ENCODE measurements around the gene SLC15A1.

The SLC15A1 gene

DNA sequence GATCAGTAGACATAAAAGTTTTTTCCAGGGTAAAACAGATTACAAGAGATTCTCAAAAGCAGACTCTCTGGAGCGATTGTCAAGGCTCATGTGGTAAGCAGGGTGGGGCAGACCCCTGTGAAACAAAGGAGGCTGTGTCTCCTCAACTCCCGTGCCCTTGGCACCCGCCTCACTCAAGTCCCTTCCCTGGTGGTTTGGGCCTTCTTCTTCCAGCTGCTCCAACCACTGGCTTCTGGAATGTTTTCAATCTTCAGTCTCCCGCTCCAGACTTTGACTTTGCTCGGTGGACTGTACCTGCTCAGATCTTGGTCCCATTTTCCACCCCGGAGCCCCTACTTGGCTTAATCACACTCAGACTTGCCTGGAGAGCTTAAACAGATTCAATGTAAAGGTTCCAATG, 100.7 kb downstream of the SLC15A1 start:
- H4K20me1 ChIP-seq (ENCODE audit: insufficient read depth), result no peaks in the 10 kb centered on the region
- no peak overlapping the region for H3K27ac ChIP-seq
- TF ChIP-seq, protein P1, sequence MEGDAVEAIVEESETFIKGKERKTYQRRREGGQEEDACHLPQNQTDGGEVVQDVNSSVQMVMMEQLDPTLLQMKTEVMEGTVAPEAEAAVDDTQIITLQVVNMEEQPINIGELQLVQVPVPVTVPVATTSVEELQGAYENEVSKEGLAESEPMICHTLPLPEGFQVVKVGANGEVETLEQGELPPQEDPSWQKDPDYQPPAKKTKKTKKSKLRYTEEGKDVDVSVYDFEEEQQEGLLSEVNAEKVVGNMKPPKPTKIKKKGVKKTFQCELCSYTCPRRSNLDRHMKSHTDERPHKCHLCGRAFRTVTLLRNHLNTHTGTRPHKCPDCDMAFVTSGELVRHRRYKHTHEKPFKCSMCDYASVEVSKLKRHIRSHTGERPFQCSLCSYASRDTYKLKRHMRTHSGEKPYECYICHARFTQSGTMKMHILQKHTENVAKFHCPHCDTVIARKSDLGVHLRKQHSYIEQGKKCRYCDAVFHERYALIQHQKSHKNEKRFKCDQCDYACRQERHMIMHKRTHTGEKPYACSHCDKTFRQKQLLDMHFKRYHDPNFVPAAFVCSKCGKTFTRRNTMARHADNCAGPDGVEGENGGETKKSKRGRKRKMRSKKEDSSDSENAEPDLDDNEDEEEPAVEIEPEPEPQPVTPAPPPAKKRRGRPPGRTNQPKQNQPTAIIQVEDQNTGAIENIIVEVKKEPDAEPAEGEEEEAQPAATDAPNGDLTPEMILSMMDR (conservative IDR thresholded peaks at IDR 0.05; ENCODE audit: low read depth, low read length), result no peak
- no peak overlapping the region for H3K4me3 ChIP-seq (IDR thresholded peaks at IDR 0.05; ENCODE audit: insufficient read depth, low read depth, low read length)
- no peak overlapping the region for H3K4me2 ChIP-seq
- H3K9ac ChIP-seq, result no peak overlapping the region
- H2AFZ ChIP-seq (ENCODE audit: low read depth), result no peak overlapping the region
- H3K36me3 ChIP-seq (ENCODE audit: insufficient read depth), result no peaks in the 10 kb centered on the region
- no peaks in the 10 kb centered on the region for H3K4me1 ChIP-seq (ENCODE audit: low read depth, poor library complexity, severe bottlenecking)
- no peaks in the 10 kb centered on the region for H3K79me2 ChIP-seq (ENCODE audit: insufficient read depth, low read depth)
- no peaks in the 10 kb centered on the region for H3K27me3 ChIP-seq (ENCODE audit: insufficient read depth, low read depth)

GRCh38 chr13:98650396-98651107, 101.9 kb downstream of the SLC15A1 start:
- H4K20me1 ChIP-seq (ENCODE audit: insufficient read depth), result no peaks in the 10 kb centered on the region
- TF ChIP-seq, protein P1 (conservative IDR thresholded peaks at IDR 0.05; ENCODE audit: low read depth, low read length), result no peak
- no peak overlapping the region for H2AFZ ChIP-seq (ENCODE audit: low read depth)
- no peak overlapping the region for H3K27ac ChIP-seq
- H3K4me1 ChIP-seq (ENCODE audit: low read depth, poor library complexity, severe bottlenecking), result no peaks in the 10 kb centered on the region
- H3K36me3 ChIP-seq (ENCODE audit: insufficient read depth), result no peaks in the 10 kb centered on the region
- no peak overlapping the region for H3K4me3 ChIP-seq (IDR thresholded peaks at IDR 0.05; ENCODE audit: insufficient read depth, low read depth, low read length)
- H3K9ac ChIP-seq, result no peak overlapping the region
- no peak overlapping the region for H3K4me2 ChIP-seq
- no peaks in the 10 kb centered on the region for H3K79me2 ChIP-seq (ENCODE audit: insufficient read depth, low read depth)
- H3K27me3 ChIP-seq (ENCODE audit: insufficient read depth, low read depth), result no peaks in the 10 kb centered on the region

DNA sequence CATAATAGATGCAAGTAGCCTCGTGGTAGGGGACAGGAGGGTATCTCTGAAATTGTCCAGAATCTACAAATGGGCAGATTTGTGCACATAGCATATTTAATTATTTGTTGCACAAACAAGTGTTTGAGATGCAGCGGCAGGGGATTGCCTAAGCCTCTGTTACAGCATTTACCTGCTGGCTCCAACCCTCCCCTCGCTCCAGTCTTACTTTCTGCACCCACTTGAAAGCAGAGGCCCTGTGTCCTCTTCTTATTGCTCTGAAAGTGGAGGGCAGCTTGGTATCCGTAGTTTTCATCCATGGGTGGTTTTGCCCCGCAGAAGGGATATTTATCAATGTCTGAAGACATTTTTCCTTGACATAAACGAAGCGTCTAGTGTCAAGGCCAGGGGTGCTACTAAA, 102.6 kb downstream of the SLC15A1 start:
- H3K4me2 ChIP-seq, result no peak overlapping the region
- H3K4me1 ChIP-seq (ENCODE audit: low read depth, poor library complexity, severe bottlenecking), result no peaks in the 10 kb centered on the region
- no peaks in the 10 kb centered on the region for H3K79me2 ChIP-seq (ENCODE audit: insufficient read depth, low read depth)
- TF ChIP-seq, protein P1 (conservative IDR thresholded peaks at IDR 0.05; ENCODE audit: low read depth, low read length), result no peak
- no peak overlapping the region for H3K9ac ChIP-seq
- H2AFZ ChIP-seq (ENCODE audit: low read depth), result no peak overlapping the region
- no peaks in the 10 kb centered on the region for H3K36me3 ChIP-seq (ENCODE audit: insufficient read depth)
- no peaks in the 10 kb centered on the region for H4K20me1 ChIP-seq (ENCODE audit: insufficient read depth)
- H3K27me3 ChIP-seq (ENCODE audit: insufficient read depth, low read depth), result no peaks in the 10 kb centered on the region
- H3K4me3 ChIP-seq (IDR thresholded peaks at IDR 0.05; ENCODE audit: insufficient read depth, low read depth, low read length), result no peak overlapping the region
- no peak overlapping the region for H3K27ac ChIP-seq

DNA sequence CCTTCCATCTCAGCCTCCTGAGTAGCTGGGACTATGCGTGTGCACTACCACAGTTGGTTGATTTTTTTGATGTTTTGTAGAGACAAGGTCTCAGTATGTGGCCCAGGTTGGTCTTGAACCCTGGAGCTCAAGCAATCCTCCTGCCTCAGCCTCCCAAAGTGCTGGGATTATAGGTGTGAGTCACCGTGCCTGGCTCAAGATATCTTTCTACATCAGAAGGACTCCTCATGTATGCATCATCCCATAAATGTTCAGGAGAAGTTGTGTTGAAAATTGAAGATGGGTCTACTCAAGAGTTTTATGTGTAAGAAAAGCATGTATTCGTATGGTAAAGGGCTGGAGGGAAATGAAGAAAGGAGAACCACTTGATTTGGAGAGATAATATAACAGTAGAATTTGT, 103.8 kb downstream of the SLC15A1 start:
- Histone ChIP-seq H3K4me2 (no peak overlapping the region), H4K20me1 (ENCODE audit: insufficient read depth) (no peaks in the 10 kb centered on the region), H3K9ac (no peak overlapping the region), H3K4me3 (IDR thresholded peaks at IDR 0.05; ENCODE audit: insufficient read depth, low read depth, low read length) (no peak overlapping the region), H3K4me1 (ENCODE audit: low read depth, poor library complexity, severe bottlenecking) (no peaks in the 10 kb centered on the region), H3K27me3 (ENCODE audit: insufficient read depth, low read depth) (no peaks in the 10 kb centered on the region), H3K79me2 (ENCODE audit: insufficient read depth, low read depth) (no peaks in the 10 kb centered on the region), H3K36me3 (ENCODE audit: insufficient read depth) (no peaks in the 10 kb centered on the region), H2AFZ (ENCODE audit: low read depth) (no peak overlapping the region), H3K27ac (no peak overlapping the region)
- TF ChIP-seq, protein P1 (conservative IDR thresholded peaks at IDR 0.05; ENCODE audit: low read depth, low read length), result no peak

Data from KMS-11 (cell line).